HepG2 (cell line): Measurements from ENCODE around the gene CEACAM16. TPM values are rescaled to one million over a fixed set of nuclear protein-coding genes. Genes with fewer than 3 reads are reported as not detected.

Experiments
- ATAC-seq: fragments of 200-7000 bp; cut with Tn5 transposase; 3 replicates; pipeline ENCODE4 v1.9.1; 2020; ENCODE audit warnings: mild to moderate bottlenecking, moderate library complexity
- BruUV-seq: library from RNA; stranded (reverse); fragments of 400-500 nt; replicated peaks from 2 replicates; lab custom pipeline; 2021; lab: Mats Ljungman, UMichigan
- CTCF ChIA-PET: fragments of 300-600 bp; formaldehyde crosslinking; extraction: SDS; loops from one replicate; lab custom pipeline; 2021; ENCODE audit warnings: low total read pairs, inconsistent platforms, low intra/inter-chr PET ratio; lab: Yijun Ruan, JAX
- POLR2A ChIA-PET: fragments of 350-600 bp; sonication (Branson Sonifier 250); formaldehyde crosslinking; loops from one replicate; lab custom pipeline; 2020; ENCODE audit warnings: antibody characterized with exemption, inconsistent platforms; lab: Yijun Ruan, JAX
- DNase-seq: peaks from one replicate; pipeline ENCODE4 v3.0.0-alpha.2; 2015; ENCODE audit warnings: low spot score
- FAIRE-seq: peaks from 3 replicates; lab custom pipeline; 2011; peaks lifted over from hg19 to GRCh38; lab: Jason Lieb, UNC
- H2AFZ ChIP-seq: one replicate; pipeline ENCODE4 v1.6.1; 2011; ENCODE audit warnings: low read length, inconsistent platforms
- H3K27ac ChIP-seq: fragments of 300-600 bp; 3 replicates; pipeline ENCODE4 v1.8.0; 2011; ENCODE audit warnings: mixed run types, mild to moderate bottlenecking, mixed read lengths, low read length, inconsistent platforms; ENCODE audit not compliant: insufficient read depth; ENCODE audit errors: extremely low read length
- H3K27me3 ChIP-seq, 2 experiments: fragments of 200-600 bp in 1 of 2; 2 replicates in 1 of 2; 3 replicates in 1 of 2; pipeline versions ENCODE4 v1.6.0 to v1.8.0; 2011; ENCODE audit warnings: low read length in 2 of 2, mild to moderate bottlenecking in 2 of 2, moderate library complexity in 2 of 2, inconsistent platforms in 1 of 2; ENCODE audit not compliant: insufficient read depth in 2 of 2, control insufficient read depth in 1 of 2
- H3K36me3 ChIP-seq, 2 experiments: fragments of 200-600 bp in 1 of 2; replicated peaks in 1 of 2; 2 replicates in 1 of 2; 3 replicates in 1 of 2; pipeline versions ENCODE4 v1.5.1 to v1.8.0; 2011; ENCODE audit warnings: low read length in 2 of 2, inconsistent platforms in 1 of 2; ENCODE audit not compliant: insufficient read depth in 2 of 2, control insufficient read depth in 1 of 2
- H3K4me1 ChIP-seq: 2 replicates; pipeline ENCODE4 v1.5.1; 2012; ENCODE audit warnings: low read length, inconsistent platforms; ENCODE audit not compliant: insufficient read depth
- H3K4me2 ChIP-seq: 2 replicates; pipeline ENCODE4 v1.6.0; 2011; ENCODE audit warnings: low read depth, low read length, inconsistent platforms
- H3K4me3 ChIP-seq, 3 experiments: fragments of 200-600 bp in 1 of 3; sonication (generic), shearing (Covaris generic) in 1 of 3; replicated peaks in 1 of 3; 2 replicates each; pipeline ENCODE4 v1.5.1; 2011 to 2016; ENCODE audit warnings: low read length in 3 of 3, inconsistent platforms in 2 of 3, low read depth in 2 of 3, mild to moderate bottlenecking in 2 of 3, control low read depth in 1 of 3, mixed read lengths in 1 of 3; ENCODE audit not compliant: insufficient read depth in 1 of 3
- H3K79me2 ChIP-seq: one replicate; pipeline ENCODE4 v1.6.1; 2011; ENCODE audit warnings: low read length, inconsistent platforms; ENCODE audit not compliant: insufficient read depth
- H3K9ac ChIP-seq: 2 replicates; pipeline ENCODE4 v1.6.0; 2011; ENCODE audit warnings: mild to moderate bottlenecking, low read depth, low read length, inconsistent platforms; ENCODE audit not compliant: insufficient read depth
- H3K9me3 ChIP-seq: 2 replicates; pipeline ENCODE4 v1.5.1; 2012; ENCODE audit warnings: mild to moderate bottlenecking, low read length
- H4K20me1 ChIP-seq: 2 replicates; pipeline ENCODE4 v1.6.0; 2011; ENCODE audit warnings: inconsistent platforms, mild to moderate bottlenecking, low read length, moderate library complexity; ENCODE audit not compliant: insufficient read depth
- DNMT3B ChIP-seq: conservative IDR thresholded peaks from 2 replicates; pipeline ENCODE4 v1.6.1; 2016; ENCODE audit warnings: missing biosample characterization, control low read depth
- MAF1 ChIP-seq: sonication (generic); formaldehyde crosslinking; IDR thresholded peaks from 2 replicates; pipeline ENCODE4 v1.5.0; 2020; ENCODE audit warnings: missing genetic modification reagents, borderline replicate concordance
- THYN1 ChIP-seq: sonication (generic); formaldehyde crosslinking; IDR thresholded peaks from 2 replicates; pipeline ENCODE4 v1.8.1; 2023; ENCODE audit warnings: low read depth, mild to moderate bottlenecking, moderate library complexity, missing genetic modification reagents, borderline replicate concordance
- ZFX ChIP-seq: sonication (generic); formaldehyde crosslinking; IDR thresholded peaks from 2 replicates; pipeline ENCODE4 v1.4.0; 2020; ENCODE audit warnings: mild to moderate bottlenecking, low read depth, missing genetic modification reagents, moderate library complexity
- ZNF121 ChIP-seq: sonication (generic); formaldehyde crosslinking; IDR thresholded peaks from 2 replicates; pipeline ENCODE4 v1.5.0; 2020; ENCODE audit warnings: mild to moderate bottlenecking, missing genetic modification reagents
- ZNF512B ChIP-seq: sonication (generic); formaldehyde crosslinking; IDR thresholded peaks from 2 replicates; pipeline ENCODE4 v1.5.1; 2020; ENCODE audit warnings: missing genetic modification reagents, mild to moderate bottlenecking, borderline replicate concordance
- WGBS: methylation state at CpG from one replicate; pipeline ENCODE4 v1.1.6; 2017; ENCODE audit warnings: low lambda C conversion rate; 5-methylcytosine and 5-hydroxymethylcytosine counted together
- in situ Hi-C: cut with HindIII; loops from 2 replicates; pipeline ENCODE4 v1.10.0; 2017; ENCODE audit warnings: low pct_unique_long_range_greater_than_20kb; ENCODE audit not compliant: extremely low pct_ligation_motif_present
- intact Hi-C: fragments of 100-400 bp; cut with micrococcal nuclease; formaldehyde crosslinking; loops from one replicate; pipeline ENCODE4 v1.10.0; 2022; ENCODE audit not compliant: unreplicated experiment
- polyA plus RNA-seq, 8 experiments: library from polyadenylated mRNA; depleted of rRNA in 3 of 8; stranded (reverse) in 7 of 8; unstranded in 1 of 8; fragments of >200 nt; fragmentation: Illumina TruSeq in 4 of 8; extraction: Trizol in 4 of 8; gene quantifications; 2 replicates each; pipeline versions ENCODE4 v1.2.1 to v1.2.3, GENCODE V29; 2011 to 2016; ENCODE audit warnings: low read depth in 4 of 8, missing spikeins in 1 of 8, mixed read lengths in 1 of 8; ENCODE audit not compliant: insufficient read depth in 1 of 8
- total RNA-seq, 5 experiments: library from RNA; depleted of rRNA; stranded (reverse); fragments of >200 nt; fragmentation: Illumina TruSeq; extraction: Trizol; gene quantifications; 2 replicates each; pipeline ENCODE4 v1.2.3, GENCODE V29; 2016; ENCODE audit warnings: low read depth in 1 of 5

CEACAM16 gene
- total and polyA plus RNA-seq, 2 of the 13 experiments (the other 11 are each of a cell fraction or from before 2014, with no cell fraction given), result not detected

GRCh38 chr19:44717603-44718002 lies 18.7 kb downstream of the CEACAM16 start:
- intact Hi-C loops, result loop anchor here (2.0 kb wide), 1 partner anchor 23 kb away; no protein-coding TSS in a partner anchor
- in situ Hi-C loops, result no loop called here
- H3K79me2 ChIP-seq, result peaks cover 22% of the 10 kb centered on the region
- FAIRE-seq (no peak), ATAC-seq (no peak), DNase-seq (no peak)
- 84% methylated on average over 6 of the region's 6 CpGs for WGBS
- H3K4me2 ChIP-seq, result peak overlapping the region; percentile 88
- H3K4me3 ChIP-seq, result peak overlapping the region; percentile 62 to 82 (median 66)
- no peaks in the 10 kb centered on the region; the same call in 1 of the 2 replicates for H4K20me1 ChIP-seq
- no peaks in the 10 kb centered on the region; a peak in 1 of 5 replicates for H3K27me3 ChIP-seq
- H3K36me3 ChIP-seq, result peaks cover 7 to 13% of the 10 kb centered on the region in 2 experiments
- H2AFZ ChIP-seq, result no peak overlapping the region
- peak overlapping the region; percentile 95 for H3K27ac ChIP-seq
- peaks cover 13% of the 10 kb centered on the region for H3K9me3 ChIP-seq
- peaks cover 75% of the 10 kb centered on the region for H3K4me1 ChIP-seq
- no TSS peak for BruUV-seq
- TF ChIP-seq ZNF512B (CRISPR knock-in tag), result no peak
- TF ChIP-seq THYN1, result no peak
- peak; percentile 89 for TF ChIP-seq ZNF121 (CRISPR knock-in tag)
- peak; percentile 1; the same call in 1 of the 2 replicates for TF ChIP-seq ZFX (CRISPR knock-in tag)
- TF ChIP-seq DNMT3B (CRISPR knock-in tag), result no peak
- TF ChIP-seq MAF1 (CRISPR knock-in tag), result no peak
- POLR2A ChIA-PET, result interaction anchor here (0.7 to 8.0 kb wide), 19 partner anchors 8 to 228 kb away, joined by 3 to 94 read pairs (median 4); partner anchors contain the start of genes APOC2, BCAM and NECTIN2
- peak overlapping the region; percentile 95; the same call in 1 of the 2 replicates for H3K9ac ChIP-seq
- CTCF ChIA-PET, result interaction anchor here (1.1 kb wide), 1 partner anchor 28 kb away, joined by 3 read pairs; no protein-coding TSS in a partner anchor
